ENCODE measurements around the gene RESP18.
"Not testable (repeated sequence)": the region's sequence is repeated elsewhere in the genome, so short reads cannot be mapped to it uniquely, and the experiment has no call there.

Gene RESP18

DNA sequence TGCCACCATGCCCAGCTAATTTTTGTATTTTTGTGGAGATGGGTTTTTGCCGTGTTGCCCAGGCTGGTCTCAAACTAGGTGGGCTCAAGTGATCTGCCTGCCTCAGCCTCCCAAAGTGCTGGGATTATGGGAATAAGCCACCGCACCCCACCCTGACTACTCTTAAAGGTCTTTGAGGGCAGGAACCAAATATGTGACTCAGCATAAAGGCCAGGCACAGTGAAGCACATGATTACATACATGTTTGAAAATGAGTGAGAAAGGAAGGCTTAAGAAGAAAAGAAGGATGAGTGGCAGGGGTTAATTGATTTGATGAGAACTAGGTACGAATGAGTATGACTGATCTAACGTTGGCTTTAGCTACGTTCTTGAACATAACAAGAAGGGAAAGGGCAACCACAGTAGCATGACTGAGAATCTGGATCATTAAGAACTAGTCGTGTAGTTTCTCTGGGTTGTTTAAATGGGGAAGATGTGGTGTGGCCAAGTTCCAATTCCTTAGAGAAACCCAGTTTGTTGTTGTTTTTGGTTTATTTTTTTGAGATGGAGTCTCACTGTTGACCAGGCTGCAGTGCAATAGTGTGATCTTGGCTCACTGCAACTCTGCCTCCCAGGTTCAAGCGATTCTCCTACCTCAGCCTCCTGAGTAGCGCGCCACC is 6.8 kb downstream of the RESP18 start:
- DNase-seq = no peak

DNA sequence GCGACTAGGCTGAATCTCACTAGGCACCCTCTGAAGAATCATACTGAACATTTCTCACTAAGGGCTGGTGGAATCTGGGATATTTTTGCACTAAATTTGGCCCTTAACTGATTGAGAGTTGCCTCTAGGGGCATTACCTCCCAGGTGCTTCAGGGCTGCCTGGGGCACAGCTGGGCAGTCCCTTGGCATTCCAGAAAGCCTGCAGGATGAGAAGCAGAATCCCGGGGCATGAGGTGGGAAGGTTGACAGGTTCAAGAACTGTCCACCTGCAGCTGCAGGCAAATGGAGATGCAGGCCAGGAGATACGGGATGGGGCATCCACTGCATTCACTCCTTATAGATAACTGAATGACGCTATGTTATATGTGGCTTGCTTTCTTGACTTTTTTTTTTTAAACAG is 7.4 kb downstream of the RESP18 start:
- no peak for DNase-seq

DNA sequence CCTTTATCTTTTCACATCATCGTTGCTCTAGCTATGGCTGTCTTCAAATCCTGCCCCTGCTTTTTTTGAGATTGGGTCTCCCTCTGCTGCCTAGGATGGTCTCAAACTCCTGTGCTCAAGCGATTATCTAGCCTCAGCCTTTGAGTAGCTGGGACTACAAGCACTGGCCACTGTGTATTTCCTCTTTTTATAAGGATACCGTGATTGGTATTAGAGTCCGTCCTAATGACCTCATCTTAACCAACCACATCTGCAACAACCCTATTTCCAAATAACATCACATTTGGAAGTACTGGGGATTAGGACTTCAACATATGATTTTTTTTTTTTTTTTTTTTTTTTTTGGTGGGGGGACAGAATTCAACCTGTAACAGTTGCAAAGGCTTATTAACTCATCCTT is 9.1 kb downstream of the RESP18 start:
- no peak for DNase-seq

DNA sequence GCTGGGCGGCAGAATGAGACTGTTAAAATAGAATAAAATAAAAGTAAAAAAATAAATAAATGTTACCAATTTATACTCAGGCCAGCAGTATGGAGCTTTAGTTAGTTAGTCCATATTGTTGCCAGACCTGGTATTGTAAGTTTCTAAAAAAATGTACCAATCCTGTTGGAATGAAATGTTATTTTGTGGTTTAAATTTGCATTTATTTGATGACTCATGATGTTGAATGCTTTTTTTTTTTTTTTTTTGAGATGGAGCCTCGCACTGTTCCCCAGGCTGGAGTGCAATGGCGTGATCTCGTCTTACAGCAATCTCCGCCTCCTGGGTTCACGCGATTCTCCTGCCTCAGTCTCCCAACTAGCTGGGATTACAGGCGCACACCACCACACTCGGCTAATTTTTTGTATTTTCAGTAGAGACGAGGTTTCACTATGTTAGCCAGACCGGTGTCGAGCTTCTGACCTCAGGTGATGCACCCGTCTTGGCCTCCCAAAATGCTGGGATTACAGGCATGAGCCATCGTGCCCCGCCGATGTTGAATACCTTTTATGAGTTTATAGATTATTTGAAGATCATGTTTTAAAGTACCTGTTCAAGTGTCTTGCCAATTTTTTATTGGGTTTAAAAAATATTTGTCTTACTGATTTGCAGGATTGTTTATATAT is 17.6 kb downstream of the RESP18 start:
- no peak for DNase-seq

DNA sequence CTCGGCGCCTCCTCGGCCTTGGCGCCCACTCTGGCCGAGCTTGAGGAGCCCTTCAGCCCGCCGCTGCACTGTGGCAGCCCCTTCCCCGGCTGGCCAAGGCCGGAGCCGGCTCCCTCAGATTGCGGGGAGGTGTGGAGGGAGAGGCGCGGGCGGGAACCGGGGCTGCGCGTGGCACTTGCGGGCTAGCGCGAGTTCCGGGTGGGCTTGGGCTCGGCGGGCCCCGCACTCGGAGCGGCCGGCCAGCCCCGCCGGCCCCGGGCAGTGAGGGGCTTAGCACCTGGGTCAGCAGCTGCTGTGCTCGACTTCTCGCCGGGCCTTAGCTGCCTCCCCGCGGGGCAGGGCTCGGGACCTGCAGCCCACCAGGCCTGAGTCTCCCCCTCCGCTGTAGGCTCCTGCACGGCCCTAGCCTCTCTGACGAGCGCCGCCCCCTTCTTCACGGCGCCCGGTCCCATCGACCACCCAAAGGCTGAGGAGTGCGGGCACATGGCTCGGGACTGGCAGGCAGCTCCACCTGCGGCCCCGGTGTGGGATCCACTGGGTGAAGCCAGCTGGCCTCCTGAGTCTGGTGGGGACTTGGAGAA is 19.8 kb downstream of the RESP18 start:
- not testable (repeated sequence) for DNase-seq

DNA sequence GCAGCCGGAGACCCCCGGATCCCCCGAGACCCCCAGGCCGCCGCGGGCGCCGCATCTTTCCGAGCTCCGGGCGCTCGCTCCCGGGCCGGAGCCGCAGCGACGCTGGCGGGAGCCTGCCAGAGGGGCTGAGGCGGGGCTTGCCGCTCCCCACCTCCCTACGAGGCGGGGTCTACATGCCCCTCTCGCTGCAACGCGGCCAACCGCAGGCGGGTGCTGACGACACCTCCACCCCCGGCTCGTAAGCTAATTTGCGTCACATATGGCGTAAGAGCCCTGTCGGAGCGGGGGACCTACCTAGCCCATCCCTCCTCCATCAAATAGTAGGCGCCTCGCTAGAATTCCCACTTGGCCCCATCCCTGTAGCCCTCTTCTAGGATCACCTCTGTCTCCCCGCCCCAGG is 23.3 kb downstream of the RESP18 start, which contains the start of gene PTPRN:
TSS of gene PTPRN (minus strand) at position 124 of the 400 bp plus-strand sequence. CDS start at position 55, 69 bp downstream.
- DNase-seq = peak in 31 of 56 donors; percentile 23 to 77 (median 52)

DNA sequence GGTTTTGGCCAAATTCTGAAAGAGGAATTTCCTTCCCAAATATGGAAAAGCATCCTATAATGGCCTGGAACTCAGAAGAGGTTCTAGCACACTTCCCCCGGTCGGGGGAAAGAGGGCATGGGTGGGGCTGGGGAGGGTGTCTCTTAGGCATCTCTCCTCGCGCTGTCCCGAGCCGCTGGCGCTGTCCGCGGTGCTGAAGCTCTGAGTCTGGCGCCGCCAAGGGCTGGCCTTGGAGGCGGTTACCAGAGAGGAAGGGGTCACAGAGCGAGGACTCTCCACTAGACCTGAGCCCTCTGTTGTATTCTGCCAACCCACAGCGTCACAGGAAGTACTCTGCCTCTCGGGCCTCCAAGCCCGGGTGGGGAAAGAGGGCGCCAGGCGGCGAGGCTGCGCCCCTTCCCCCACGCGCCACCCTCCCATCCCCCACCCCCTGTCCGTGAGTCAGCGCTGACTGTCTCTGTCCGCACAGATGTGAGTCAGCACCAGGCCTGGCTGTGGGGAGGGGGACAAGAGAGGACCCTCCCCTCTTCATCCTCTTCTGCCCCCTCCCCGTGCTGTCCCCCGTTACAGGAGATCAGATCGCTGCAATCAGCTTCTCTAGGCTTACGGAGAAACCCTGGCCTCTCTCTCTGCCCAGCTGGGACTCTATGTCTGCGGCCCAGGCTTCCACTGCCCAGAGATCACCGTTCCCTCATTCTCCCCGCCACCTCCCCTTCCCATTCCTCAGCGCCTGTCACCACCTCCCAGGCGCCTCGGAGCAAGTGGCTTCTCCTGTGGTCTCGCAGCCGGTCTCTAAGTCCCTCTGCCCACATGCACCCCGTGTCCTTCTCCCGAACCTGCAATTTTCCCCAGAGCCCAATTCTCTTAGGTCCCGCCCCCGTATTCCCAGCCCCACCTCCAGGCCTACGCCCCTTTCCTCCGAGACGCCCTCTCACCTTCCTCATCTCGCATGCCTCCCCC is 24.1 kb downstream of the RESP18 start:
- DNase-seq = peak in 11 of 56 donors; percentile 18 to 58 (median 39)

DNA sequence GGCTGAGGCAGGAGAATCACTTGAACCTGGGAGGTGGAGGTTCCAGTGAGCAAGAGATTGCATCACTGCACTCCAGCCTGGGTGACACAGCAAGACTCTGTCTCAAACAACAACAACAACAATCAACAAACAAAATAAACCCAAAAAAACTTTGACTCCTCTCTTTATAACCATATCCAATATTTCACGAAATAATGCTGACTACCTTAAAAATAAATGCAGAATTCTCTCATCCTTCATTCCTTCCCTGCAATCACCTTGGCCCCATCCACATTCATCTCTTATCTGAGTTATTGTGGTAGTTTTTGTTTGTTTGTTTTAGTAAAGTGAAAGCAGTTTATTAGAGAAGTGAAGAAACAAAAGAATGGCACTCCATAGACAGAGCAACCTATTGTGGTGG is 26.5 kb downstream of the RESP18 start:
- DNase-seq = no peak

DNA sequence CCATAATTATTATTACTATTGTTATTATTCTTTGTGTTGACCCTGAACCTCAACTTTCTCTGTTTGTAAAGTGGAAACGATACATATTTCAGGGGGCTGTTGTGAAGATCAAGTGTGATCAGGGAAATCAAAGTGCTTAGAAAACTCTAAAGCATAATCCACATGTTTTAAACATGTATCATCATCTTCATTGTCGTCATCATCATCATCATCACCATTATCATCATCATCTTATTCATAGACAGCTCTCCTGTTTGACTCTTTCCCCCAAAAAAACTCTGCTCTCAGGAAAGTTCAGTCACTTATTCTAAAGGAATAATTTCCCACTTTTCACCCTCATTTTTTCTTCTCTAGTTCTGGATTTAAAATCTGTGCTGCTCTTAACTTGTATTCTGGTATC is 28.3 kb downstream of the RESP18 start:
- no peak for DNase-seq

DNA sequence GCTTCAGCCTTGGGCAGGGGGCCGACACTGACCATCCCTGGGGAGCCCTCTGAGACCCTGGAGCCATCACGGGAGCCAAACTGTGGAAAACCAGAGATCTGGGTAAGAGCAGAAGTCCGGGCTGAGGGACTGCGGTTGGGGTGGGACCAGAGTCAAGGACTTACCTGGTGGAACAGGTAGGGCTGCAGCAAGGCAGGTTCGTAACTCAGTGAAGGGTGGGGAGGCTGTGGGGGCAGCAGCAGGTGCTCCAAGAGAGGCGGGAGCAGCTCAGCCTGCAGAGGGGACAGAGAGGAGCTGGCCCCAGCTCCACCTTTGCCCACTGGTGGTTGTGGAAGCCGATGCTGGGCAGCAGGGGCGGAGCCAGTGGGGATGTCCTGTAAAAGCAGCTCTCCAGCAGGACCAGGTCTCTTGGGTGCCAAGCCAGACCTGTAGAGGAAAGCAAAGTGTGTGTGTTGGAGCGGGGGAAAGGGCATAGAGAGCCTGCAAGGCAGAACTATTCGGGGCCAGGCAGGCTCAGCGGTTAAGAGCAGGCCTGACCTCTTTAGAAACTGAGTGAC is 30.1 kb downstream of the RESP18 start:
- DNase-seq = no peak

DNA sequence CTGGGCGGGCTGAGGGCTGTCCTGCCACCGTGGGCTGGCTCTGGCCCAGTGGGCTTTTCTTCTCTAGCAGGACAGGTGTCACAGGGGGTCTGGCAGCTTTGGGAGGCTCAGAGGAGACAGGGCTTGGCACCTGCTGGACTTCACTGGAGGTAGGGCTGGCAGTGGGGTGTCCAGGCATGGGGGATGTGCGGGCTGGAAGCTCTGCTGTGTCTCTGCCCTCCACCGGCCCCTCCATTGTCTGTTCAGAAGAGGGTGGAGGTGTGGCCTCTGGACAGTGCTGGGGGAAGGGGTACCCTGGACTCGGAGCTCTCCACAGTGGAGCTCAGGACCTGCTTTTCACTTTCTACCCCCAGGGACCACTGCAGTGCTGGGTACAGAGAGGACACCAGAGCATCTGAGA is 32.5 kb downstream of the RESP18 start:
- no peak for DNase-seq

DNA sequence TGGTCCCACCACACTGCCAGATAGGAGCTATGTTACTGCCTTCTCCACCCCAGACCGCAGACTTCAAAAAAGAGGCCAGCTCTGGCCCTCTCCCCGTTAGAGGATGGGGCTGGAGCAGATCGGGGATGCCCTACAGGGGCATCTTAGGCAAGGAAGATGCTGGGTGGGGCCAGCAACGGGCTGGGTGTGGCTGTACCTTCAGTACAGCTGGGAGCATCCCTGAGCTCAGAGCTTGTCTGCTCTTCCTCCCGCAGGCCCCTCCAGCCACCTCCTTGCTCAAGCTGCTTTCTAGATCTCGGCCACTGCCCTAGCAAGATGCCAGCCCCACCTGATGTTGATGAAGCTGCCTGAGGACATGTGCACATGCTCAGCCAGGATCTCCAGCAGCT is 33.2 kb downstream of the RESP18 start:
- DNase-seq = no peak

DNA sequence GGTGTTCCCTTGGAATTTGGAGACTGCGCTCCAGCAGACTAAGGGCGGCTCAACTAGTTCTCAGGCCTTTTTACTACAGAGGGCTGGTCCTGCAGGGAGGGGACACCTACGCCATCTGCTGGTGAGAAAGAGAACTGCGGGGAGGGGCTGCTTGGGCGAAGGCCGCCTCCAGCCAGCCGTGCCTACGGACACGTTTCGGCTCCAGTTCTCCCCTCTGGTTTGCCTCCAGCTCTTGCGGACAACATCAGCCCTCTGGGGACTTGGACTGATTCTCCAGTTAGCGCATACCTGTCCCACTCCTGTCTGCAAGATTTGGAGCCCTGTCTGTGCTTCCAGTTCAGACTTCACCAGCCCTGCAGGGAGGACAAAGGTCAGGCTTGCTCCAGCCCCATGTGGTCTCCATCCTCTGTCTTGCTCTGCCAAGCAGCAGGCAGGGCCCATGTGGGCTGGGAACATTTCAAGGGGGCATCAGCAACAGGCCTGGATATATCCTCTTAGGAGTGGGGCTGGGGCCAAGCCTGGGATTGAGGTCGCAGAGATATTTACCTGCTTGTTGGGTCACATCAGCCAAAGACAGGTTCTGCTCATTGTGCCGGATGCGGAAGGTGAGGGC is 33.7 kb downstream of the RESP18 start:
- peak in 54 of 56 donors; percentile 23 to 92 (median 74) for DNase-seq

DNA sequence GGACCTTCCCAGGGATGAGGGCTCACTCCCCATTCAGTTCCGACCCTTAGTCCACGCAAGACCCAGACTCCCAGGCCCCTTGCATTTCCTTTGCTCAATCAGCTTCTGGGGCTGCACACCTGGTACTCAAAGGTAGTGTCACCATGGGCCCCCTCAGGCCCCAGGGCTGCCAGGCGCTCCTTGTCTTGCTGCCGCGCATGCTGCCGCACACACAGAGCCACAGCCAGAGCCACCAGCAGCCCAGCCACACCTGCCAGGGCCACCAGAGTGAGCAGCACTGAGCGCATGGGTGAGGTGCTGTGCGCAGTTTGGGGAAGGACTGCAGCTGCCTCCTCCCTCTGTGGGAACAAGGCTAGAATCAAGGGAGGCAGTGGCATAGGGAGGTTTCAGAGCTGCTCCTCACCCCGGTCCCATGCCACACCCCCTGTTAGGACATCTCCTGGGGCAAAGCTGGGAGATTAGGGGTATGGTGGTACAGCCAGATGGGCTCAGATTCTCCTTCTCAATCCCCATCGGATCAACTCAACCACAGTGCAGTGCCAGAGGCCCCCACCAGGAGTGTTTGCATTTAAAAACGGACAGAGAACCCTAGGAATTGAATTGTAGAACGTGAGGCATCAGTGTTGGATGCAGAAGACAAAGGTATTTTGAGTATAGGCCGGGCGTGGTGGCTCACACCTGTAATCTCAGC is 34.6 kb downstream of the RESP18 start:
- no peak for DNase-seq

DNA sequence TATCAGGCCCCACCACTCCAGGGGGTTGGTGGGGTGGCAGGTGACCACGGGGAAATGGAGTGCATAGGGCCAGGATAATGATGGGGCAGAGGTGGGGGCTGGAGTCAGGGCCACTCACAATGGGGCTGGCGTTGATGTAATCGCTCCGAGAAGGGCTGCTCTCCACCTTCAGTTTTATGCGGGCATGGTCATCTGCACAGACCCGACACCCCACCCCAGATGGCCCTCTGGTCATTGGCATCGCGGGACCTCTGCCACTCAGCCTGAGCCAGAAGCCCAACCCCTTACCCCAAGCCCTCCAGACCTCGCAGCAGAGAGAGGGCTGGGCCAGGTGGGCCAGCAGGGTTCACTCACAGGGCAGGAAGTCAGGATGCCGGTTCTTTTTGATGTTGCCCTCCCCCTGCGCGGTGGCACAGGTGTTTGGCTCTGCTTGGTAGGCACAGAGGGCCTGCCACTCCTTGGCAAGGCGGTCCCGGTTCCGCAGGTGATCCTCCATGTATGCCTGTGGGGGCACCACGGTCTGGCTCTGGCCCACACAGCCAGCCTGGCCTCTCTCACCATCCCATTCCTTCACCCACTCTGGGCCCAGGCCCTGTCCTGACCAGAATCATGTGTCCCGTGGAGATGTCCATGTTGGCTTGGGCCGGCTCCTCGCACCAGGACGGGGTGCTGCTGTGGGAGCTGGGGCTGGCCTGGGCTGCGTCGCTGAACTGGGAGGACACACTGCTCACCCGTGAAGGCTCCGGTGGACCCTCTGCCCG is 35.7 kb downstream of the RESP18 start:
- DNase-seq = no peak

DNA sequence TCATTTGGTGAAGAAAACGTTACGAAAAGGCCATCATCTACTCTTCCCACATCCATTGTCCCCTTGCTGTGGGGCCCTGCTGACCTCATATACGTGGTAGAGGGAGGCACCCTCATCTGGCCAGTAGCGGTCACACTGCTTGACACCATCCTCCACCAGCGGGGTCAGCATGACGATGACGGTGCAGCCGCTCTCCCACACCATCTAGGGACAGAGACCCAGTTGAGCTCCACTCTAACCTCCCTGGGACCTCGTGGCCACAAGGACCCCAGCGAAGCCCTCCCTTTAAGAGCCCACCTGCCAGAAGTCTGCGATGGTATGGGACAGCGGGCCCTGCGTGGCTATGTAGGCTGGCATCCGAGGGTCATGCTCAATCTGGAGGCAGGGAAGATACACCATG is 36.4 kb downstream of the RESP18 start:
- DNase-seq = no peak

DNA sequence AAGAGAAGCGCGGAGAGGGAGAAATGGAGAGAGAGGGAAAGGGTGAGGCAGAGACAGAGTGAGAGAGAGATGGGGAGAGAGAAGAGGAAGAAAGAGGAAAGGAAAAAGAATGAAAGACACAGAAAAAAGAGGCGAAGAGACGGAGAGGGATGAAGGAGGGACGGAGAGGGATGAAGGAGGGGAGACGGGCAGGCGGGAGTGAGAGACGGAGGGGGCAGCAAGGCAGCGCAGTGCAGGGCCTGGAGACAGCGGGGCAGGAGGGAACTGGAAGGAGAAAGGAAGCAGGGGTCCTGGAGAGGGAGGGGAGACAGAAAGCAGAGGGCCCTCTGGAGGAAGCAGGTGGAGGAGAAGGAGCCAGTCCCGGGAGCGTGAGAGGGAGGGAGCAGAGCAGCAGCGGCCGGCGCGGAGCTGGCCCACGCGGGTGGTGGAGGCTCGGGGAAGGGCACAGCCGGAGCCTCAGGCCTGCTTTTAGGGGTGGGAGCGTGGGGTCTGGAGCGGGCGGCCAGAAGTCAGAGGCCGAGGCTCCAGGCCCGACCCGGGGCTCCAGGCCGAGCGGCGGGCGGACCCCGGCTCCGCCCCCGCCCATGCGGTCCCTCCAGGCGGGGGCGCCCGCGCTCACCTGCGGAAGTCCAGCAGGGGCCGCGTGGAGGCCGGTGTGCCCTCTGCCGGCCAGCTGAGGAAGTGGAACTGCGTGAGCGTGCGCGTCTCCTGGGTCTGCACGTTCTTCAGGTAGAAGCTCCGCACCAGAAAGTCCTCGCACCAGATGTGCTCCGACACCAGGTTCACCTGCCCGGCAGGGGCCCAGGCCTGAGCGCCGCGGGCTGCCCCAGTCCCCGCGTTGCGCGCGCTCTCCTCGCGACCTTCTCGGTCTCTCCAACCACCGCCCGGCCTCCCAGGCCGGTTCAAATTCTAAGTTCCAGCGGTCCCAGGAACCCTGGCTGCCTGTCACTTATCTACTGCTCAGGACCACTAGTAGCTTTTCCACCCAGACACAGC is 37.9 kb downstream of the RESP18 start:
- DNase-seq = peak in 51 of 56 donors; percentile 21 to 89 (median 65)

DNA sequence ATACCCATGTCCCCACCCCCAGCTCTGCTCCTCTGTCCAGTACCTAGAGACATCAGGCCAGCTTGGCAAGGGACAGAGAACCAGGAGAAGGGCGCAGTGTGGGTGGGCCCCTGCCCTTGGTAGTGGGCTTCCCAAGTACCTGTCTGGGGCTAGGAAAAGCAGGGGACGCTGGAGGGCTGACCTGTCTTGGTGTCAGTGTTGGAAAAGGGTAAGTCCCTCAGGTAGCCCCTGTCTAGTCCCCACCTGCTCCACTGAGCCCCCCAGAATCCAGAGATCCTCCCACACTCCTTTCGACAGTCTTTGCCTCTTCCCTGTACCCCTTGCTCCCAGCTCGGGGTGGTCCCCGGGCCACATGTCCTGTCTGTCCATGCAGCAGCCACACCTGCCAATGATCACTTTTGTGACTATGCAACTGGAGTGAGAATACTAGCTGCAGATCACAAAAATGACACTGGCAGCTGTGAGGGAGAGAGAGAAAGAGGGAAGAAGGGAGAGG is 38.8 kb downstream of the RESP18 start:
- no peak for DNase-seq

Data from amygdala (tissue), 56 donors.